GM18505 (cell line): ENCODE data around the gene NXPE1.

Source experiments
- ATAC-seq: cut with Tn5 transposase; IDR thresholded peaks from one replicate; pipeline ENCODE4 v1.9.1; 2021; ENCODE audit not compliant: unreplicated experiment
- POLR2A ChIP-seq: IDR thresholded peaks from 4 replicates; pipeline ENCODE4 v1.6.1; 2011; ENCODE audit warnings: borderline replicate concordance; ENCODE audit not compliant: insufficient read depth, insufficient read length; ENCODE audit errors: extremely low read depth

Gene NXPE1

DNA sequence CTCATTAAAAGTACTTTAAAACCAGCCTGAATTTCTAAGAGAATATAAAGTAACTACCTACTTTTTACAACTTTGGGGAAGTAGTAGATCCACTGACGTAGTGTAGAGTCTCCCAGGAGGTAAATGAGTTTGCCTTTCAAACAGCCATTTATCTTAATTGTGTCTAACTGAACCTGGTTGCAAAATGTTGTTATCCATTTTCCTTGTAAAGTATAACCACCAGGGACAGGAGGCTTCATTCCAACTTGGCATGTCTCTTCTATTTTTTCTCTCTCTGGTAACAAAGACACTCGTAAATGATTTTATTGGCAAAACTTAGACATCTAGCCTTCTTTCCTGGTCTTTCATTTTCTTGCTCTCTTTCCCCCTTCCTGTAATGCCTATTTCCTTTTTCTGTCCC, 36.9 kb downstream of the NXPE1 start:
- ATAC-seq: no peak
- TF ChIP-seq POLR2A: no peak

DNA sequence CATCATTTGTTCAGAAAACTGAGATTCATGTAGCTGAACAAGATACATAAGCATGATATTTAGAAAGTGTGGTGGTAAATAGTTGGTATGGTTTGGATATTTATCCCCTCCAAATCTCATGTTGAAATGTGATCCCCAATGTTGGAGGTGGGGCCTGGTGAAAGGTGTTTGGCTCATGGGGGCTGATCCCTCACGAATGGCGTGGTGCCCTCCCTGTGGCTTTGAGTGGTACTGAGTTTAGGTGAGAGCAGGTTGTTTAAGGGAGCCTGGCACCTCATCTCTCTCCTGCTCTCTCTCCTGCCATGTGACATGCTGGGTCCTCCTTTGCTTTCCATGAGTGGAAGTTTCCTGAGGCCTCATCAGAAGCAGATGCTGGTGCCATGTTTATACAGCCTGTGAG, 48.1 kb downstream of the NXPE1 start:
- TF ChIP-seq POLR2A: no peak
- ATAC-seq: no peak

DNA sequence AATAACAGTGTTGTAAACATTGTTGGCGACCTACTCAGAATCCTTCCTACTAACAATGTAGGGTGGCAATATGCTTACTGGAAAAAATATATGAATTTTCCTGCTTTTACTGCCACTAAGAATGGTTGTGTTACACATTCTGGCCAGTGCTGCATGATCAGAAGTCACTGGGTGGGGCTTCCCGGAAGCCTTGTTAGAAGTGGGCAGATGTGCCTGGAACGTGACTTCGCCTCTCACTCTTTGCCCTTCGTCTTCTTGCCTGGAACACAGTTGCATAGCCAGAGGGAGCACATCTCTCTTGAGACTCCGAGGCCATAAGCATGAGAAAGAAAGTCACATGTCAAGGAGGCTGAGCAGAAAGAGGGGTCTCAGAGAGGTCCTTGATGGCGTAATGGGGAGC, 48.6 kb downstream of the NXPE1 start:
- TF ChIP-seq POLR2A: no peak
- ATAC-seq: no peak

DNA sequence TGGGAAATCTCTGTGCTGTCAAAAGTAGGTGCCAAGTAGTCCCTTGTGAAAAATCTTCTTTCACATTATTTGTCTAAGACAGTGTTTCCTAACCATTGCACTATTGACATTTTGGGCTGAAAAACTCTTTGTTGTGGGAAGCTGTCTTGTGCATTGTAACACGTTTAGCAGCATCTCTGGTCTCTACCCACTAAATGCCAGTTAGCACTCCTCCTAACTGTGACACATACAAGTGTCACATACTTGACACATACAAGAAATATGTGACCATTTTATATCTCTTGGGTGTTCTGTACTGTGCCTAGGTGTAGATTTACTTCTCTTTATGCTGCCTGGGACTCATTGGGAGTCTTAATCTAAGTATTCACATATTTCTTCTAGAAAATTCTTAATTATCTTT, 57.8 kb downstream of the NXPE1 start:
- ATAC-seq: no peak
- TF ChIP-seq POLR2A: no peak

DNA sequence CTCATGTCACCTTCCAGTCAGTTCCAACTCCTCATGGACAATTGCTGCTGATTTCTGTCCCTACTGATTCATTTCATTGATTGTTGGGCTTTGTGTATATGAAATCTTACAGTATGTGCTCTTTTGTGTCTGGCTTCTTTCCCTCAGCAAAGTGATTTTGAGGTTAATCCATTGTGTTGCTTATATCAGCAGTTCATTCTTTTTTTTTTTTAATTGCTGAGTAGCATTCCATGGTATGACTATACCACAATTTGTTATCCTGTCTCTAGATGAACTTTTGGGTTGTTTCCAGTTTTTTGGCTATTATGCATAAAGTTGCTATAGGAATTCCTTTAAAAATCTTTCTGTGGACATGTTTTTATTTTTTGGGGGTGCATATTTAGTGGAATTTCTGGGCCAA, 59.9 kb downstream of the NXPE1 start:
- TF ChIP-seq POLR2A: no peak

DNA sequence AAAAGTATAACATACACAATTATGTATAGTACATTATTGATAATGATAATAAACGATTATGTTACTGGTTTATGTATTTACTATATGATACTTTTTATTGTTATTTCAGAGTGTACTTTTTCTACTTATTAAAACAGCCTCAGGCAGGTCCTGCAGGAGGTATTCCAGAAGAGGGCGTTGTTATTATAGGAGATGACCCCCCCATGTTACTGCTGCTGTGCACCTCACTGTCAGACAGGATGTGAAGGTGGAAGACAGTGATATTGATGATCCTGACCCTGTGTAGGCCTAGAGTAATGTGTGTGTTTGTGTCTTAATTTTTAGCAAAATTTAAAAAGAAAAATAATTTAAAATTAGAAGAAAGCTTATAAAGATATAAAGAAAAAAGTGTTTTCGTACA, 62.8 kb downstream of the NXPE1 start:
- ATAC-seq: no peak
- TF ChIP-seq POLR2A: no peak

More for the DNA sequence above, 59.9 kb downstream of the NXPE1 start:
- ATAC-seq: no peak

DNA sequence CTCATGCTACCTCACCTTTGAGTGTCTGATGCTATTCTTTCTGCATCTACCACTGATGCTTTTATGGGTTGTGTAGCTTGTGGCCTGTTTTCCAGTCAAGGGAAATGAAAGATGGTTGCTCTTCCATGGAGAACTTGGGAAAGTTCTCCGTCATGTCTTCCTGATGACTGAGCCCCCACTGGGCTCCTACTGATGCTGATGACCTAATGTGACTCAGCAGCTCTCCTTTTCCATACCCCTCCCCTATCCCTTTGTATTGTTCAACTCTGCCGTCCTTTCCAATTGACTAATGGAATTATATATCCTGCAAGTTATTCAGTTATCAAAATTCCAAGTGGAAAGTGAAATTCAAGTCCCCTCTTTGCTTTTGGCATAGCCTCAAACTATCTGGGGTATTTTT, 75.8 kb downstream of the NXPE1 start:
- no peak for TF ChIP-seq POLR2A
- no peak for ATAC-seq

DNA sequence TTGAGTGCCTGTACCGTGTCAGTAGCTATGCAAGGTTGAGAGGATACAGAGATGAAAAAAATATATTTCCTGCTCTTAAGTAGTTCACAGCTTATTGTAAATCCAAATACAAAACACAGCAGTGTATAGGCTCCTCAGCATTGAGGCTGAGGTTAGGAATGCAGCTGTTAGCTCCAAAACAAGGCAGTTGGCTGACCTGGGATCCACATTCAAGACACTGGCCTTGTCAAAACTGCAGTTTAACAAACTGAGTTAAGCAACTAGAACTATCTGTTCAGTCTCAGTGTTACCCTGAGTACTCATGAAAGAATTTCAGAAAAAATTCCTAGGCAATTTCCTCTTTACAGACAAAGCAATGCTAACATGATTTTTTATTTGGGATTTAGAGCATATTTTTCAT, 77.6 kb downstream of the NXPE1 start:
- ATAC-seq: no peak
- TF ChIP-seq POLR2A: no peak

DNA sequence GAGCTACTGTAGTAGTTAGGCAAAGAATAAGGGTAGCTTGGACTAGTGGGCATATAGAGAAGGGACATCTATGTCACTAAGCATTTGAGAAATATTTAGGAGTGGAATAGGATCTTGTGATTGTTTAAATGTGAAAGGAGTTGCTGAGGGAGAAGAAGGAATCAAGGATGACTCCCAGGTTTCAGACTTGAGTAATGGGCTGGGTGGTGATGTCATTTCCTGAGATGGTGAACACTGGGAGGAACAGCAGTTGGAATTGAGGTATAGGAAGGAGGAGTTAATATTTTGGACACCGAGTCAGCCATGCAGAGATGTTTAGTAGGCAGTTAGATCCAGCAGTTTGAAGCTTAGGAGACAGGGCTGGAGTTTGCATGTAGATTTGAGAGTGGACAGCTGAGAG, 80.3 kb downstream of the NXPE1 start:
- TF ChIP-seq POLR2A: no peak
- no peak for ATAC-seq

DNA sequence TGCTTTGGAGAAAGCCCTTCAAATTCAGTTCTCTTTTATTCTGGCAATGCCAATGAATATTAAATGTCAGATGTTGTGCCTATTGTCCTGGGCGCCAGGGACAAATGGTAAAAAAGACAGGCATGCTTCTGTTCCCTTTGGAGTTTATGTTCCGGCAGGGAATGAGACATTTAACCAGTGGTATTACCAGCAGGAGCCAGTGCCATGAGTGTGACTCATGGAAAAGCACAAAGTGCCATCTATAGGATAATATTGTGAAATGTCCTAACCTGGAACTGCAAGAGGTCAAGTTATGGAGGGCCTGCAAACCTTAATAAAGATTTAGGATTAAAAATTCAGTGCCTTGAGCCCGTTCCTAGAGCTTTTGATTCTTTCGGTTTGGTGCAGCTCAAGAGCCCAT, 80.9 kb downstream of the NXPE1 start:
- TF ChIP-seq POLR2A: no peak
- ATAC-seq: no peak

DNA sequence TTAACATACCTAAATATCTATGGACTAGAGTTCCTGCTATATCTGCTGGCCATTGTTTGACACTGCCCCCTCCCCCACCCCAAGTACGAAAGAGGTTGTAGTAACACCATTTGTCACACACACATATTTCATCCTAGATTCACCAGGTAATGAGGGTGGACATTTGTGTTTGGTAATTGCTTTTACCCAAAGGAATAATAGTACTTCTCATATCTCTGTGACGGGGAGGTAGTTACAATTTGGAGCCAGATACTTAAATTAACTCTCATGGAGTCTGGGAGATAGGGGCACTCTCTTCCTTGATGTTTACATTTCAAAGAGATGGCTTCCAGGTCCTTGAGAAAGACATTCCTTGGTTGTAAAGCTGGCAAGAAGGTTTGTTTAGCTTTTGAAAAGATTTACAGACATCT, 81.7 kb downstream of the NXPE1 start:
- no peak for TF ChIP-seq POLR2A
- ATAC-seq: no peak

DNA sequence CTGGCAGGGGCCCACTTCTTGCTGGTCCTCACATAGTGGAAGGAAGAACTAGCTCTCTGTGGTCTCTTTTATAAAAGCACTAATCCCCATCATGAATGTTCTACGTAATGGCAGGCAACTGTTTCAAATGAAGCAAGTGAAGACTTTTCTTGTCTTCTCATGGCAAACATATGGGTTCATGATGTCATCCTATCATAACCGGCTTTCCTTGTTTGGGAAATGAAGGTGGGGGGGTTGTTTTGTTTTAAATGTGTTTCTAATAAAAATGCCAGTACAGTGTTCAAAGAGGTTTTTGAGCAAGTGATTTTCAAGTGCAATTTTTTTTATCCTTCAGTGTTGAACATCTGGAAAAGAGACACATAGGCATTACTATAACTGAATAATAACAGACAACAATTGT, 87.0 kb downstream of the NXPE1 start:
- no peak for ATAC-seq
- TF ChIP-seq POLR2A: no peak
